Diencephalon (tissue), 1 donor: ENCODE measurements around the gene TPRX2. TPM values are rescaled to one million over a fixed set of nuclear protein-coding genes. Genes with fewer than 3 reads are reported as not detected.

Experiments used
- total RNA-seq: library from RNA; depleted of rRNA; stranded (reverse); fragments of >200 nt; gene quantifications from one replicate; pipeline ENCODE4 v1.2.3, GENCODE V29; 2014

TPRX2 gene, protein sequence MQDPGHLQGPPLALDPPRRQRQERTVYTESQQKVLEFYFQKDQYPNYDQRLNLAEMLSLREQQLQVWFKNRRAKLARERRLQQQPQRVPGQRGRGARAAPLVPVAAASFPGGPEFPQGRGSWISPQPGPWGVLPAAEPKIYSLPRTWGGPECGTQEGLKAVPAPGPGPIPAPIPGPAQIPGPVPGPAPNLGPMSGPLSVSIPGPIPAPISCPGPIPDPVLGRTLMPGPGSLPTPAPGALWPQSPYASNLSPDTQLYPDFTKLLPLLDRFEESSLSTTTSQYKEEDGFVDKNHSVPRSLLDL
- not detected for total RNA-seq

DNA sequence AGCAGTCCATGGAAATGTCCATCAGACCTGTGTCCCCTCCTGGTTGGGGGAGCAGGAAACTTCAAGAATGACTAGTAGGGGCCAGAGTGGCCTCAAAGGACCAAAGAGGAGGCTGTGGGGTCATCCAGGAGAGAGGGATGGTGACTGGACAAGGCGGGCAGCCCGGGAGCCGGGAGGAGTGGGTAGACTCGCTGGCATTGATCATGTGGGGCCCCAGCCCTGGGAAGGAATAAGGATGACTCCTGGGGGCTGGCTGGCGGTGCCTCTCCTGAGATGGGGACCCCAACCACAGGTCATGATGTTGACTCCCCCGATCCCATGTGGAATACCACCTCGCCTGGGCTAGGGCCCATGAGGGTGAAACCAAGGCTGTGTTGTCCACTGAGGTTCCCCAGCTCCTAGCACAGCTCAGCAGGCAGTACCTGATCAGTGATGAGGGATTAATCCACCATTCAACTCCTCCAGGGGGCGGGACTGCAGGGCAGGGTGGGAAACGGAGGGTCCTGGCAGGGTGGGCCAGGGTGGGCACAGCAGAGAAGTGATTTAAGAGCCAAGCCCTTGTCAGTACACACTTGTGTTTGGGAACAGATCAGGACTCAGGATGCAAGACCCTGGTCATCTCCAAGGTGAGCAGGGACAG is at the start of gene TPRX2:
TSS of gene TPRX2 (plus strand) at position 590 of the 640 bp plus-strand sequence. CDS start at position 602, 12 bp downstream.

DNA sequence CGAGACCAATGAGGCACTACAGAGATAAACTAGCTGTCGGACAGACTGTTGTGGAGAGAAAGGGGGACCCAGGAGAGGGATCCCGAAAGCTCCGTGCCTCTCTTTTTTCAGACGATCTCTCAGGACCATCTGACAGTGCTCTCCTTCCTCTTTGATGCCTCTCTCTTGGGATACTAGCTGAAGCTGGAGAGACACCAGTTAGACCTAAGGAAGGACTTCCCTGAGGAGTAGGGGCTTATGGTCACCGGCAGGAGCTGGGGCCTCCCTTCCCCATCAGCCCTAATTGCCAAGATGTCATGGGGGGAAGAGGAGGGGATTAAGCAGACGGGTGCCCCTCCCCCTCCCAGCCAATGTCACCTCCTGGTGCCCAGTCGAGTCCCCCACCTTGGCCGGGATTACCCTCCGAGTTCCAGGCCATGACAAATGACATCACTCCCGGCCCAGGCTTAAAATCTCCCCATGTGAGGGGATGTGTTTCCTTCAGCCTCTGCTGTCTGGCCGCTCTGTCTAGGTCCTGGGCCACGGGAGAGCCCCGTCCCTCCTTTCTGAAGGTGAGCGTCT is 37.5 kb upstream of the TPRX2 start, which contains the start of gene CRX:
TSS of gene CRX (plus strand) at position 478 of the 561 bp plus-strand sequence. CDS start 12,507 bp downstream, outside the sequence.

DNA sequence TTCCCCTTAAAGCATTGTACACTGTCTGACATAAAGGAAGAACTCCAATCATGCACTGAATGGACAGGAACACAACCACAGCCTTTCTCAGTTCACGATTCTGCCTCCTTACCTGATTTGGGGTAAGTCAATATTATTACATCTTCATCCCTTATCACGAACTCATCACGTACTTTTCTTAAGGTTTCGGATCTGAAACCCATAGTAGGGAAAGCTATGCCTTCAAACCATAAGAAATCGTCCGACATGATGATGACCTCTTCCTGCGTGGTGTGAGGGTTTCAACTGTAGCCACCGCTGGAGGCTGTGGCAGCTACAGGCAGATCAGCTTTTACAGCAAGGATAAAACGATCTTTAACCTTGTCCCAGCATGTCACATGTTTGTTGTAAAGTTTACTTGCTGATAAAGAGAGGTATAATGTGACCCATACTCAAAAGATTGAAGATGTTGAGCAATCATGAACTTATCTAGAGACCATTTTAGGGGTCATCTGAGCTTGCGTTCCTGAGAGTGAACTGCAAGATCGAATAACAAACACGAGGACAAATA is 27.1 kb downstream of the TPRX2 start, which contains the start of gene SULT2A1:
TSS of gene SULT2A1 (minus strand) at position 306 of the 550 bp plus-strand sequence. CDS start at position 248, 58 bp downstream.

Other genes starting within 250 kb of the TPRX2 start
- 1.8 TPM for gene EHD2, start 145.8 kb upstream of the TPRX2 start, total RNA-seq
- 53.1 TPM for gene NOP53, start 113.7 kb upstream of the TPRX2 start, total RNA-seq
- gene SELENOW, start 80.5 kb upstream of the TPRX2 start, total RNA-seq: 370 TPM
- not detected for gene TPRX1, start 54.7 kb upstream of the TPRX2 start, total RNA-seq
- not detected for gene CRX, start 37.3 kb upstream of the TPRX2 start, total RNA-seq
- not detected for gene SULT2A1, start 27.1 kb downstream of the TPRX2 start, total RNA-seq
- not detected for gene BSPH1, start 132.9 kb downstream of the TPRX2 start, total RNA-seq
- not detected for gene ELSPBP1, start 135.4 kb downstream of the TPRX2 start, total RNA-seq
- not detected for gene CABP5, start 184.8 kb downstream of the TPRX2 start, total RNA-seq